B cell (primary cell): ENCODE measurements around the gene HMGN4. TPM values are rescaled to one million over a fixed set of nuclear protein-coding genes. Genes with fewer than 3 reads are reported as not detected.

ENCODE experiments used
- ATAC-seq: fragments of 200-7000 bp; cut with Tn5 transposase; one replicate; pipeline ENCODE4 v1.10.0; 2021; ENCODE audit warnings: low read depth, mild to moderate bottlenecking, moderate number of reproducible peaks, moderate library complexity
- CTCF ChIA-PET: fragments of 350-600 bp; sonication (Branson Sonifier 250); formaldehyde crosslinking; loops from one replicate; lab custom pipeline; 2021; ENCODE audit warnings: antibody characterized with exemption, inconsistent platforms; lab: Charles Lee
- POLR2A ChIA-PET: fragments of 350-600 bp; sonication (Branson Sonifier 250); formaldehyde crosslinking; loops from one replicate; lab custom pipeline; 2021; ENCODE audit warnings: antibody characterized with exemption; lab: Charles Lee
- DNase-seq: peaks from one replicate; pipeline ENCODE4 v3.0.0; 2013
- H2AFZ ChIP-seq: 2 replicates; pipeline ENCODE4 v1.6.1; 2012; ENCODE audit warnings: mild to moderate bottlenecking, low read depth, low read length; ENCODE audit not compliant: insufficient read depth, poor library complexity, severe bottlenecking
- H3K27ac ChIP-seq, 2 donors: 1 replicate in 1 of 2; 2 replicates in 1 of 2; pipeline ENCODE4 v1.5.1; 2012 to 2013; ENCODE audit warnings: low read length in 2 of 2, mild to moderate bottlenecking in 2 of 2, moderate library complexity in 1 of 2
- H3K27me3 ChIP-seq, 4 experiments: fragments of 200-600 bp in 1 of 4; sonication (generic) in 1 of 4; replicated peaks in 1 of 4; 1 replicate in 2 of 4; 2 replicates in 2 of 4; pipeline versions ENCODE4 v1.6.1 to v1.7.0; 2013 to 2016; ENCODE audit warnings: low read length in 3 of 4, mild to moderate bottlenecking in 2 of 4, mixed read lengths in 1 of 4, moderate library complexity in 1 of 4; ENCODE audit not compliant: insufficient read depth in 4 of 4, control insufficient read depth in 3 of 4; ENCODE audit errors: control extremely low read depth in 1 of 4
- H3K36me3 ChIP-seq, 2 experiments: replicated peaks in 1 of 2; 1 replicate in 1 of 2; 2 replicates in 1 of 2; pipeline versions ENCODE4 v1.6.1 to v1.7.1; 2013; ENCODE audit warnings: low read length in 1 of 2; ENCODE audit not compliant: insufficient read depth in 2 of 2, control insufficient read depth in 1 of 2; ENCODE audit errors: control extremely low read depth in 1 of 2, extremely low read depth in 1 of 2
- H3K4me1 ChIP-seq, 2 donors: fragments of 200-600 bp in 1 of 2; sonication (generic) in 1 of 2; 1 replicate in 1 of 2; 2 replicates in 1 of 2; pipeline versions ENCODE4 v1.5.1 to v1.6.1; 2013 to 2017; ENCODE audit warnings: low read length in 2 of 2; ENCODE audit not compliant: control insufficient read depth in 2 of 2, insufficient read depth in 2 of 2
- H3K4me2 ChIP-seq: replicated peaks from 2 replicates; pipeline ENCODE3; 2012; ENCODE audit warnings: mild to moderate bottlenecking, low read depth, low read length; ENCODE audit not compliant: poor library complexity, severe bottlenecking
- H3K4me3 ChIP-seq, 5 experiments: fragments of 200-600 bp in 1 of 5; sonication (generic) in 1 of 5; 1 replicate in 3 of 5; 2 replicates in 2 of 5; pipeline versions ENCODE4 v1.5.1 to v1.7.0; 2011 to 2016; ENCODE audit warnings: low read length in 4 of 5, mild to moderate bottlenecking in 4 of 5, low read depth in 2 of 5, control low read depth in 1 of 5, moderate library complexity in 1 of 5; ENCODE audit not compliant: insufficient read depth in 1 of 5; ENCODE audit errors: control extremely low read depth in 1 of 5, extremely low read depth in 1 of 5
- H3K79me2 ChIP-seq: fragments of 200-600 bp; sonication (generic); one replicate; pipeline ENCODE4 v1.6.0; 2016; ENCODE audit warnings: low read length; ENCODE audit not compliant: control insufficient read depth, insufficient read depth
- H3K9ac ChIP-seq: fragments of 200-600 bp; sonication (generic); 2 replicates; pipeline ENCODE4 v1.6.1; 2017; ENCODE audit warnings: mild to moderate bottlenecking, low read length, moderate library complexity
- H3K9me3 ChIP-seq, 3 donors: one replicate each; pipeline versions ENCODE4 v1.6.1 to v1.7.1; 2013; ENCODE audit warnings: low read length in 2 of 3; ENCODE audit not compliant: control insufficient read depth in 2 of 3, insufficient read depth in 1 of 3; ENCODE audit errors: control extremely low read depth in 1 of 3
- H4K20me1 ChIP-seq: 2 replicates; pipeline ENCODE4 v1.6.0; 2012; ENCODE audit warnings: mild to moderate bottlenecking, low read length; ENCODE audit not compliant: insufficient read depth, control insufficient read depth, poor library complexity, severe bottlenecking
- H3K27ac Mint-ChIP-seq: one replicate; pipeline ENCODE4 v1.8.0; 2021; ENCODE audit warnings: mixed read lengths
- H3K27me3 Mint-ChIP-seq: one replicate; pipeline ENCODE4 v1.8.0; 2021; ENCODE audit warnings: mixed read lengths
- H3K4me1 Mint-ChIP-seq: one replicate; pipeline ENCODE4 v1.8.0; 2021; ENCODE audit warnings: mixed read lengths
- H3K4me3 Mint-ChIP-seq: one replicate; pipeline ENCODE4 v1.8.0; 2021; ENCODE audit warnings: mixed read lengths
- H3K9me3 Mint-ChIP-seq: one replicate; pipeline ENCODE4 v1.8.0; 2022; ENCODE audit warnings: mixed read lengths; ENCODE audit not compliant: insufficient read depth
- EZH2 ChIP-seq: IDR thresholded peaks from 2 replicates; pipeline ENCODE4 v1.6.1; 2012; ENCODE audit warnings: borderline replicate concordance, low read depth, mild to moderate bottlenecking, moderate library complexity, low read length; ENCODE audit not compliant: insufficient read depth, poor library complexity, severe bottlenecking
- WGBS: methylation state at CpG from one replicate; pipeline ENCODE4 v1.1.5; 2013; ENCODE audit warnings: missing lambda C conversion rate; ENCODE audit not compliant: insufficient coverage; 5-methylcytosine and 5-hydroxymethylcytosine counted together
- intact Hi-C: fragments of 100-400 bp; cut with micrococcal nuclease; formaldehyde crosslinking; loops from one replicate; pipeline ENCODE4 v1.10.0; 2022
- polyA plus RNA-seq: library from polyadenylated mRNA; depleted of rRNA; stranded (reverse); fragments of >200 nt; gene quantifications from 2 replicates; pipeline ENCODE4 v1.2.3, GENCODE V29; 2012
- total RNA-seq, 2 donors: library from RNA; stranded (reverse); fragments of 120-200 nt in 1 of 2; gene quantifications; 1 replicate in 1 of 2; 2 replicates in 1 of 2; pipeline versions ENCODE4 v1.2.3 to v1.2.4, GENCODE V29; 2013 to 2022
- TF ChIP-seq, protein P1 (sequence below): fragments of 200-600 bp; IDR thresholded peaks from one replicate; pipeline ENCODE4 v1.8.0; 2022; ENCODE audit warnings: antibody characterized with exemption, mild to moderate bottlenecking

HMGN4 gene
- total and polyA plus RNA-seq, 2 donors (not counting 1 experiment from before 2014, with no cell fraction given): 37.7 to 81.1 TPM

DNA sequence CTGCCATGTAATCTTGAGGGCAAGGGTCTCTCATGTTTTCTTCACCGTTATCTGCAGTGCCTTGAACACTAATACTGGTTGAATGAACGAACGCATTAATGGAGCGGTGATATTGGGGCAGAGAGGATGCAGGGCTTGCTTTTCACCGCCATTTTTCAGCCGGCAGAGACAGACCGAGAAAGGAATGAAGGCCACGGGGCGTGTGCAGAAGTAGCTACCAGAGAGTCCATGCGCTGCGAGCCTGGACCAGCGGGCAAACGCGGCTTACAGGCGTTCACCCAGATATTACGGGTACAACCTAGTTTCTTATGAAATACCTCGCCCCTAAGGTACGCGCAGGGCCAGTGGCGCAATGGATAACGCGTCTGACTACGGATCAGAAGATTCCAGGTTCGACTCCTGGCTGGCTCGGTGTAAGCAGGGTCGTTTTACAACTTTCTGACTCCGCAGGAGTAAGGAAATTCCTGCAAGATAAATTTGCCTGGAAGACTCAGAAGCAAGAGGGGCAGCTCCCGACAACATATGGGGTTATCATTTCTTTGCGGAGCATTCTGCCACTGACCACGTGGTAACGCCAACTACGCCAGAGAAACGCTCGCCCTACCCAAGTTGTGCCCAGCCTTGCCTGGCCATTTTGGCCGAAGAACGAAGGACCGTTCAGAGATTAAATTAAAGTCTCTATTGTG is 863 bp upstream of the HMGN4 start:
- WGBS: 0% methylated on average over 35 of the region's 37 CpGs
- POLR2A ChIA-PET: interaction anchor here (0.7 to 3.1 kb wide), 19 partner anchors 9 to 510 kb away, joined by 3 to 51 read pairs (median 6); partner anchors contain the start of gene BTN3A3
- Histone ChIP-seq H3K27me3 (no peaks in the 10 kb centered on the region), H3K9ac (peak overlapping the region; percentile 97), H3K9me3 (no peaks in the 10 kb centered on the region), H3K4me3 (peak overlapping the region; percentile 89 to 98 (median 92)), H3K79me2 (peaks cover 35% of the 10 kb centered on the region), H3K4me1 (peaks cover 33 to 40% of the 10 kb centered on the region in 2 donors), H4K20me1 (no peaks in the 10 kb centered on the region), H3K36me3 (peaks cover 0 to 4% of the 10 kb centered on the region in 2 experiments), H2AFZ (peak overlapping the region; percentile 89), H3K4me2 (peak overlapping the region; percentile 82), H3K27ac (peak overlapping the region; percentile 84 to 94)
- TF ChIP-seq EZH2: no peak
- TF ChIP-seq, protein P1, sequence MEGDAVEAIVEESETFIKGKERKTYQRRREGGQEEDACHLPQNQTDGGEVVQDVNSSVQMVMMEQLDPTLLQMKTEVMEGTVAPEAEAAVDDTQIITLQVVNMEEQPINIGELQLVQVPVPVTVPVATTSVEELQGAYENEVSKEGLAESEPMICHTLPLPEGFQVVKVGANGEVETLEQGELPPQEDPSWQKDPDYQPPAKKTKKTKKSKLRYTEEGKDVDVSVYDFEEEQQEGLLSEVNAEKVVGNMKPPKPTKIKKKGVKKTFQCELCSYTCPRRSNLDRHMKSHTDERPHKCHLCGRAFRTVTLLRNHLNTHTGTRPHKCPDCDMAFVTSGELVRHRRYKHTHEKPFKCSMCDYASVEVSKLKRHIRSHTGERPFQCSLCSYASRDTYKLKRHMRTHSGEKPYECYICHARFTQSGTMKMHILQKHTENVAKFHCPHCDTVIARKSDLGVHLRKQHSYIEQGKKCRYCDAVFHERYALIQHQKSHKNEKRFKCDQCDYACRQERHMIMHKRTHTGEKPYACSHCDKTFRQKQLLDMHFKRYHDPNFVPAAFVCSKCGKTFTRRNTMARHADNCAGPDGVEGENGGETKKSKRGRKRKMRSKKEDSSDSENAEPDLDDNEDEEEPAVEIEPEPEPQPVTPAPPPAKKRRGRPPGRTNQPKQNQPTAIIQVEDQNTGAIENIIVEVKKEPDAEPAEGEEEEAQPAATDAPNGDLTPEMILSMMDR: no peak
- CTCF ChIA-PET: interaction anchor here (0.7 to 3.6 kb wide), 18 partner anchors 11 to 349 kb away, joined by 3 to 18 read pairs (median 4); a partner anchor contains a TSS
- H3K27me3 Mint-ChIP-seq: peaks cover 3% of the 10 kb centered on the region
- H3K27ac Mint-ChIP-seq: peak overlapping the region; percentile 99
- peak; percentile 67 for ATAC-seq
- H3K4me3 Mint-ChIP-seq: peak overlapping the region; percentile 96
- peaks cover 61% of the 10 kb centered on the region for H3K4me1 Mint-ChIP-seq
- no peaks in the 10 kb centered on the region for H3K9me3 Mint-ChIP-seq
- peak; percentile 96 for DNase-seq
- intact Hi-C loops: loop anchor here (1.0 to 5.0 kb wide), 10 partner anchors 16 to 252 kb away; partner anchors contain the start of genes ABT1, BTN2A1, BTN3A1 and BTN3A2

DNA sequence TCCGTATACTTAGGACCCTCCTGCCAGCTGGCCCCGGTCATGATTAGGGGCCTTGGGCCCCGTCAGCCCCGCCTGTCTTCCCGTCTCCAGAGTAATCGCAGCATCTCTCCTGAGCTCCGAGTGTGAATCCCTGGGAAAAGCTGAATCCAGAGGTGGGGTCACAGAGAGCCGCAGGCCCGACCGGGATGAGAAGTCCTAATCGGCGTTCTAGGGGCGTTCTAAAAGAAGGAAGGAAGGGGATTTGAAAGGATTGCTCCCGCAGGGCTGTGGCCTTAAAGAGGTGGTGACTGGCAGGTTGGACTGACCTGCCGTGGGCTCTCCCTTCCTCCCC is 371 bp downstream of the HMGN4 start:
- no peaks in the 10 kb centered on the region for H3K27me3 ChIP-seq
- TF ChIP-seq, protein P1: no peak
- no peak for TF ChIP-seq EZH2
- no peaks in the 10 kb centered on the region for H4K20me1 ChIP-seq
- H2AFZ ChIP-seq: peak overlapping the region; percentile 89
- no peak for ATAC-seq
- H3K27me3 Mint-ChIP-seq: peaks cover 3% of the 10 kb centered on the region
- ChIA-PET CTCF (interaction anchor here (0.7 to 3.6 kb wide), 8 partner anchors 13 to 493 kb away, joined by 3 to 18 read pairs (median 4); a partner anchor contains a TSS), POLR2A (interaction anchor here (0.5 to 3.1 kb wide), 15 partner anchors 8 to 1269 kb away, joined by 3 to 51 read pairs (median 8); a partner anchor contains a TSS)
- H3K9ac ChIP-seq: peak overlapping the region; percentile 97
- peak overlapping the region; percentile 99 for H3K27ac Mint-ChIP-seq
- 0% methylated on average over 13 of the region's 15 CpGs for WGBS
- no peak for DNase-seq
- peak overlapping the region; percentile 84 to 94 for H3K27ac ChIP-seq
- peaks cover 35% of the 10 kb centered on the region for H3K79me2 ChIP-seq
- H3K4me1 Mint-ChIP-seq: peaks cover 51% of the 10 kb centered on the region
- no peaks in the 10 kb centered on the region for H3K9me3 ChIP-seq
- H3K4me3 Mint-ChIP-seq: peak overlapping the region; percentile 96
- peaks cover 27 to 35% of the 10 kb centered on the region in 2 donors for H3K4me1 ChIP-seq
- peaks cover 0 to 7% of the 10 kb centered on the region in 2 experiments for H3K36me3 ChIP-seq
- no peaks in the 10 kb centered on the region for H3K9me3 Mint-ChIP-seq
- H3K4me3 ChIP-seq: peak overlapping the region; percentile 89 to 98 (median 92)
- intact Hi-C loops: loop anchor here (1.0 to 5.0 kb wide), 6 partner anchors 15 to 196 kb away; partner anchors contain the start of genes BTN2A1, BTN3A1 and BTN3A2
- peak overlapping the region; percentile 82 for H3K4me2 ChIP-seq
